Epithelial cell of esophagus (primary cell): ENCODE measurements around the gene OR1L8.

Experiments
- DNase-seq: peaks from one replicate; pipeline ENCODE4 v3.0.0; 2010; ENCODE audit warnings: low read depth
- H3K4me3 ChIP-seq: 2 replicates; pipeline ENCODE4 v1.5.1; 2011; ENCODE audit warnings: mild to moderate bottlenecking, low read length, control low read depth
- CTCF ChIP-seq: IDR thresholded peaks from 2 replicates; pipeline ENCODE4 v1.5.1; 2011; ENCODE audit warnings: low read depth, mild to moderate bottlenecking, low read length, control low read depth, inconsistent platforms; ENCODE audit not compliant: insufficient read depth; ENCODE audit errors: missing control alignments

OR1L8 gene

GRCh38 chr9:122572456-122572855 is 10.7 kb downstream of the OR1L8 start:
- no peak for TF ChIP-seq CTCF
- no peak for DNase-seq
- no peak overlapping the region for H3K4me3 ChIP-seq

GRCh38 chr9:122567901-122568300 is 15.3 kb downstream of the OR1L8 start:
- no peak for TF ChIP-seq CTCF
- DNase-seq: no peak
- no peak overlapping the region for H3K4me3 ChIP-seq

- no peak for TF ChIP-seq CTCF
- DNase-seq: no peak
- no peak overlapping the region for H3K4me3 ChIP-seq
Observed at GRCh38 chr9:122562134-122562760, 20.9 kb downstream of the OR1L8 start.

- DNase-seq: no peak
- TF ChIP-seq CTCF: no peak
- H3K4me3 ChIP-seq: no peak overlapping the region
Observed at GRCh38 chr9:122561446-122561845, 21.7 kb downstream of the OR1L8 start.

GRCh38 chr9:122552812-122553211 is 30.4 kb downstream of the OR1L8 start, which contains the start of gene OR1N2:
Gene OR1N2, plus strand, starts transcription at chr9:122553112. Its CDS starts 100 bp downstream, at chr9:122553212.
- no peak for DNase-seq
- H3K4me3 ChIP-seq: no peak within 1 kb of the TSS
- no peak for TF ChIP-seq CTCF

GRCh38 chr9:122551371-122551770 is 31.8 kb downstream of the OR1L8 start:
- no peak overlapping the region for H3K4me3 ChIP-seq
- DNase-seq: peak; percentile 80
- peak; percentile 22 for TF ChIP-seq CTCF

GRCh38 chr9:122546196-122546595 is 37.0 kb downstream of the OR1L8 start:
- TF ChIP-seq CTCF: no peak
- DNase-seq: no peak
- no peak overlapping the region for H3K4me3 ChIP-seq
